22Rv1 (cell line): ENCODE data around the gene TMEM151A.

Experiments
- ZFX ChIP-seq: fragments of 450-650 bp; IDR thresholded peaks from 2 replicates; pipeline ENCODE4 v1.6.1; 2017; ENCODE audit warnings: antibody characterized with exemption, borderline replicate concordance
- TF ChIP-seq, protein P1 (sequence below): fragments of 450-650 bp; IDR thresholded peaks from 2 replicates; pipeline ENCODE4 v1.5.1; 2017; ENCODE audit warnings: mild to moderate bottlenecking

DNA sequence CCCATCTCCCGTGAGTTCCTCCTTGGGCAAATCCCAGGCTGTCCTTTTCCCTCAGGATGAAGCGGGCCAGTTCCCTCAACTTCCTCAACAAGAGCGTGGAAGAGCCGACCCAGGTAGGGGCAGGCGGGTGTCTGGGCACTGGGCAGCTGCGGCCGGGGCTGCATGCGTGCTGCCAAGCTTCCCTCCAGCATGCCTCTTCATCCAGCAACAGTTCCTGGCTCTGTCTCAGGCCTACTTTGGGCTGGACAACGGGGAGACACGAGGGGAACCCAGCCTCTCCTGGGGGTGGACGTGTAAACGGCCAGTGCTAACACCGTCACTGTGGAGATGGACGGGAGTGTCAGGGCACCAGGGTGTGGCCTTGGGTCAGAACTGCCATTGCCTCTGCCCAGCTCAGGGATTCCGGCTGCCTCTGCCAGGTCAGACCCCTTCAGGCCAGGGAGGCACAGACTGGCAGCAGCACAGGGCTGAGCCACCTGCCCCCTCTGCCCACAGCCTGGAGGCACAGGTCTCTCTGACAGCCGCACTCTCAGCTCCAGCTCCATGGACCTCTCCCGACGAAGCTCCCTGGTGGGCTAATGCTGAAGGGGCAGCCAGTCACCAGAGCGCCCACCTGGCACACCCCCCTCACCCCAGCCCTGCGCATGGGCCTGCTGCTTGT is 25.2 kb upstream of the TMEM151A start:
- TF ChIP-seq, protein P1, sequence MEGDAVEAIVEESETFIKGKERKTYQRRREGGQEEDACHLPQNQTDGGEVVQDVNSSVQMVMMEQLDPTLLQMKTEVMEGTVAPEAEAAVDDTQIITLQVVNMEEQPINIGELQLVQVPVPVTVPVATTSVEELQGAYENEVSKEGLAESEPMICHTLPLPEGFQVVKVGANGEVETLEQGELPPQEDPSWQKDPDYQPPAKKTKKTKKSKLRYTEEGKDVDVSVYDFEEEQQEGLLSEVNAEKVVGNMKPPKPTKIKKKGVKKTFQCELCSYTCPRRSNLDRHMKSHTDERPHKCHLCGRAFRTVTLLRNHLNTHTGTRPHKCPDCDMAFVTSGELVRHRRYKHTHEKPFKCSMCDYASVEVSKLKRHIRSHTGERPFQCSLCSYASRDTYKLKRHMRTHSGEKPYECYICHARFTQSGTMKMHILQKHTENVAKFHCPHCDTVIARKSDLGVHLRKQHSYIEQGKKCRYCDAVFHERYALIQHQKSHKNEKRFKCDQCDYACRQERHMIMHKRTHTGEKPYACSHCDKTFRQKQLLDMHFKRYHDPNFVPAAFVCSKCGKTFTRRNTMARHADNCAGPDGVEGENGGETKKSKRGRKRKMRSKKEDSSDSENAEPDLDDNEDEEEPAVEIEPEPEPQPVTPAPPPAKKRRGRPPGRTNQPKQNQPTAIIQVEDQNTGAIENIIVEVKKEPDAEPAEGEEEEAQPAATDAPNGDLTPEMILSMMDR: no peak
- no peak for TF ChIP-seq ZFX
